ENCODE data around the gene PARN. TPM values are rescaled to one million over a fixed set of nuclear protein-coding genes. Genes with fewer than 3 reads are reported as not detected.

PARN gene
- total and polyA plus RNA-seq, 2 of the 4 experiments (the other 2 are of a cell fraction): 24.6 to 25.1 TPM

DNA sequence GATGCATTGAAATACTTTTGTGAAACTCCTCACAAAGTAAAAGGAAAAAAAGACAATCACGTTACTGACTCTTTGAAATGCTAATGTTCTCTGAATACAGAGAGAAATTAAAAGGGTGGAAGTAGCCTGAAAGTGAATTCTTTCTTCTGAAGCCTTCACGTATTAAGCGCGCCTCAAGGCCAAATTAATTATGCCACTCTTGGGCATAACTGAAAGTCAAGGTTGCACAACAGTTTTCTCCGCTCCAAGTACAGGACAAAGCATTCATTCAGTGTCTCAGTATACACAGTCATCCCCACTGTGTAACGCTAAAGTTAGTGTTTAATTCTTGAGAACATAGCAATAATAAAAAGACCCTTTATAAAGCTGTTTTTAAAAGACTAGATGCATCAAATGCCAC is 21.5 kb downstream of the PARN start:
- Histone ChIP-seq H3K18ac (ENCODE audit: low read depth, low read length) (no peak overlapping the region), H3K27me3 (ENCODE audit: control insufficient read depth, insufficient read depth, low read length) (no peaks in the 10 kb centered on the region), H4K20me1 (ENCODE audit: insufficient read depth, low read length) (no peaks in the 10 kb centered on the region), H3K14ac (replicated peaks; ENCODE audit: low read depth, low read length) (no peak overlapping the region), H2BK15ac (ENCODE audit: low read depth, low read length) (no peak overlapping the region), H3K4me3 (ENCODE audit: insufficient read depth, low read depth, low read length) (no peak overlapping the region), H3K4ac (ENCODE audit: low read depth, low read length) (no peak overlapping the region), H3K27ac (ENCODE audit: insufficient read depth, low read length) (no peak overlapping the region), H3K79me1 (ENCODE audit: low read depth in 1 of 2, low read length in 2 of 2) (no peaks in the 10 kb centered on the region), H3K56ac (ENCODE audit: extremely low read depth, insufficient read depth, low read length) (no peak overlapping the region), H3K9ac (ENCODE audit: low read depth, low read length) (no peak overlapping the region), H2BK20ac (ENCODE audit: low read depth, low read length) (no peak overlapping the region), H3K36me3 (ENCODE audit: control insufficient read depth, insufficient read depth, low read length) (peaks cover 48% of the 10 kb centered on the region), H4K91ac (ENCODE audit: insufficient read depth, low read depth, low read length) (no peak overlapping the region), H3K9me1 (ENCODE audit: insufficient read depth, low read length) (no peaks in the 10 kb centered on the region), H3K23ac (ENCODE audit: low read depth, low read length) (no peak overlapping the region), H4K5ac (ENCODE audit: low read depth, low read length) (no peak overlapping the region), H2BK120ac (ENCODE audit: low read depth, low read length) (no peak overlapping the region), H3K9me3 (ENCODE audit: control insufficient read depth, insufficient read depth, low read length) (no peaks in the 10 kb centered on the region), H2AK9ac (replicated peaks; ENCODE audit: low read depth, low read length, poor library complexity) (no peak overlapping the region), H4K8ac (ENCODE audit: low read depth in 2 of 2, low read length in 2 of 2) (no peak overlapping the region), H2AFZ (replicated peaks; ENCODE audit: low read length, poor library complexity) (no peak overlapping the region), H2BK5ac (ENCODE audit: low read depth, low read length, poor library complexity, severe bottlenecking) (no peak overlapping the region), H3K4me1 (ENCODE audit: control insufficient read depth, insufficient read depth, low read length) (no peaks in the 10 kb centered on the region), H3K4me2 (ENCODE audit: low read depth, low read length) (no peak overlapping the region), H2AK5ac (ENCODE audit: low read depth, low read length) (no peak overlapping the region)
- no TSS peak for BruUV-seq (replicated peaks)
- ChIA-PET POLR2A (ENCODE audit: unreplicated experiment) (no interaction called here), CTCF (no interaction called here)
- in situ Hi-C loops (cut with MboI; ENCODE audit: low sequenced_read_pairs) (no loop called here), intact Hi-C loops (cut with micrococcal nuclease) (no loop called here), dilution Hi-C loops (cut with HindIII; ENCODE audit: low sequenced_read_pairs, unreplicated experiment) (no loop called here)
- no peak for DNase-seq
- 100% methylated on average over 1 of the region's 6 CpGs; no CpG with 5 or more reads in 1 of the 2 experiments for WGBS, 2 experiments (ENCODE audit: extremely low coverage in 2 of 2, insufficient read length in 1 of 2)
- TF ChIP-seq FOS (IDR thresholded peaks at IDR 0.05; ENCODE audit: low read depth, low read length): no peak
- TF ChIP-seq CEBPB (IDR thresholded peaks at IDR 0.05; ENCODE audit: low read depth, low read length): peak; percentile 15; the same call in 1 of the 2 replicates
- ATAC-seq (ENCODE audit: low read depth): no peak
